ENCODE results near the gene PPP2CA.

Gene PPP2CA

GRCh38 chr5:134149571-134150303 is 76.1 kb downstream of the PPP2CA start:
- DNase-seq = peak in 2 of 51 donors; percentile 34 to 50

GRCh38 chr5:134148986-134149539 is 76.8 kb downstream of the PPP2CA start:
- DNase-seq = no peak

GRCh38 chr5:134148316-134148715 is 77.6 kb downstream of the PPP2CA start:
- DNase-seq = no peak

GRCh38 chr5:134146651-134147518 is 79.0 kb downstream of the PPP2CA start:
- DNase-seq = peak in 3 of 51 donors; percentile 27 to 32 (median 32)

- DNase-seq = peak in 43 of 51 donors; percentile 22 to 85 (median 63)
Measured at GRCh38 chr5:134145779-134146581, 79.9 kb downstream of the PPP2CA start.

GRCh38 chr5:134145041-134145757 is 80.7 kb downstream of the PPP2CA start:
- no peak for DNase-seq
